MM.1S (cell line): ENCODE measurements around the gene SUSD4.

Experiments
- DNase-seq: peaks from one replicate; pipeline ENCODE4 v3.0.0-alpha.2; 2015
- H2AFZ ChIP-seq: fragments of 300-600 bp; sonication (generic); 2 replicates; pipeline ENCODE4 v1.6.0; 2016; ENCODE audit warnings: antibody characterized with exemption, low read length
- H3F3A ChIP-seq: fragments of 300-600 bp; sonication (generic); 2 replicates; pipeline ENCODE4 v1.6.1; 2016; ENCODE audit warnings: mild to moderate bottlenecking, antibody characterized with exemption, low read length, moderate library complexity, mixed read lengths; ENCODE audit not compliant: insufficient read depth
- H3K27ac ChIP-seq: fragments of 300-600 bp; sonication (generic); 2 replicates; pipeline ENCODE4 v1.5.1; 2016; ENCODE audit warnings: mild to moderate bottlenecking, low read length
- H3K27me3 ChIP-seq: fragments of 300-600 bp; sonication (generic); replicated peaks from 2 replicates; pipeline ENCODE4 v1.6.0; 2016; ENCODE audit warnings: low read length; ENCODE audit not compliant: insufficient read depth
- H3K36me3 ChIP-seq: fragments of 300-600 bp; sonication (generic); replicated peaks from 2 replicates; pipeline ENCODE4 v1.6.1; 2016; ENCODE audit warnings: mild to moderate bottlenecking, low read length, mixed read lengths; ENCODE audit not compliant: insufficient read depth
- H3K4me1 ChIP-seq: fragments of 300-600 bp; sonication (generic); 2 replicates; pipeline ENCODE4 v1.6.1; 2016; ENCODE audit warnings: low read length, mixed read lengths
- H3K4me2 ChIP-seq: fragments of 300-600 bp; sonication (generic); 2 replicates; pipeline ENCODE4 v1.6.0; 2016; ENCODE audit warnings: low read depth, low read length
- H3K4me3 ChIP-seq: fragments of 300-600 bp; sonication (generic); 2 replicates; pipeline ENCODE4 v1.5.1; 2016; ENCODE audit warnings: low read length, mixed read lengths
- H3K79me2 ChIP-seq: fragments of 300-600 bp; sonication (generic); 2 replicates; pipeline ENCODE4 v1.6.1; 2016; ENCODE audit warnings: mixed run types, low read length, mixed read lengths
- H3K9ac ChIP-seq: fragments of 300-600 bp; sonication (generic); 2 replicates; pipeline ENCODE4 v1.6.1; 2016; ENCODE audit warnings: low read length, mixed read lengths
- H3K9me2 ChIP-seq: fragments of 300-600 bp; sonication (generic); replicated peaks from 2 replicates; pipeline ENCODE4 v1.6.1; 2016; ENCODE audit warnings: mild to moderate bottlenecking, low read length, mixed read lengths; ENCODE audit not compliant: insufficient read depth
- H3K9me3 ChIP-seq: fragments of 300-600 bp; sonication (generic); replicated peaks from 2 replicates; pipeline ENCODE4 v1.6.1; 2016; ENCODE audit warnings: mild to moderate bottlenecking, low read length, mixed read lengths; ENCODE audit not compliant: insufficient read depth
- H4K20me1 ChIP-seq: fragments of 300-600 bp; sonication (generic); 2 replicates; pipeline ENCODE4 v1.6.1; 2016; ENCODE audit warnings: mild to moderate bottlenecking, low read length, moderate library complexity, mixed read lengths; ENCODE audit not compliant: insufficient read depth
- CTCF ChIP-seq: fragments of 300-600 bp; sonication (generic); IDR thresholded peaks from 2 replicates; pipeline ENCODE4 v1.5.1; 2016; ENCODE audit warnings: antibody characterized with exemption, low read length, mixed read lengths
- EZH2 ChIP-seq: fragments of 300-600 bp; sonication (generic); optimal IDR thresholded peaks from 2 replicates; pipeline ENCODE3; 2017; ENCODE audit warnings: low read depth, mild to moderate bottlenecking, antibody characterized with exemption, low read length, mixed read lengths
- EZH2phosphoT487 ChIP-seq: fragments of 300-600 bp; sonication (generic); IDR thresholded peaks from 2 replicates; pipeline ENCODE4 v1.6.1; 2018; ENCODE audit warnings: antibody characterized with exemption, low read length

The SUSD4 gene

GRCh38 chr1:223244366-223245103 is 119.4 kb downstream of the SUSD4 start:
- no peak for DNase-seq

GRCh38 chr1:223243441-223244050 is 120.4 kb downstream of the SUSD4 start:
- Histone ChIP-seq H2AFZ (no peak overlapping the region), H3K4me1 (peaks cover 9% of the 10 kb centered on the region), H3F3A (peaks cover 8% of the 10 kb centered on the region), H4K20me1 (no peaks in the 10 kb centered on the region), H3K27me3 (no peaks in the 10 kb centered on the region), H3K36me3 (no peaks in the 10 kb centered on the region), H3K4me2 (no peak overlapping the region), H3K79me2 (no peaks in the 10 kb centered on the region), H3K9me2 (no peaks in the 10 kb centered on the region), H3K4me3 (no peak overlapping the region), H3K9me3 (no peaks in the 10 kb centered on the region), H3K9ac (no peak overlapping the region), H3K27ac (no peak overlapping the region)
- no peak for TF ChIP-seq CTCF
- TF ChIP-seq EZH2, result no peak
- TF ChIP-seq EZH2phosphoT487, result no peak
- no peak for DNase-seq

More at GRCh38 chr1:223244366-223245103, 119.4 kb downstream of the SUSD4 start:
- no peaks in the 10 kb centered on the region for H3K9me2 ChIP-seq
- no peak overlapping the region for H3K4me2 ChIP-seq
- peaks cover 1% of the 10 kb centered on the region; the same call in 1 of the 2 replicates for H3K27me3 ChIP-seq
- no peaks in the 10 kb centered on the region for H3K9me3 ChIP-seq
- H3K36me3 ChIP-seq, result no peaks in the 10 kb centered on the region
- no peak overlapping the region for H3K4me3 ChIP-seq
- H4K20me1 ChIP-seq, result no peaks in the 10 kb centered on the region
- TF ChIP-seq EZH2phosphoT487 (no peak), CTCF (no peak; the same call in 1 of the 2 replicates), EZH2 (no peak)
- H3K9ac ChIP-seq, result no peak overlapping the region
- H3K27ac ChIP-seq, result no peak overlapping the region
- no peaks in the 10 kb centered on the region for H3K79me2 ChIP-seq
- H3F3A ChIP-seq, result peaks cover 17% of the 10 kb centered on the region
- no peak overlapping the region for H2AFZ ChIP-seq
- peaks cover 17% of the 10 kb centered on the region for H3K4me1 ChIP-seq

- H3K9me2 ChIP-seq, result no peaks in the 10 kb centered on the region
- H3K4me3 ChIP-seq, result no peak overlapping the region
- no peaks in the 10 kb centered on the region for H3K36me3 ChIP-seq
- peaks cover 2% of the 10 kb centered on the region for H3F3A ChIP-seq
- no peaks in the 10 kb centered on the region for H3K9me3 ChIP-seq
- H3K79me2 ChIP-seq, result no peaks in the 10 kb centered on the region
- H3K27me3 ChIP-seq, result no peaks in the 10 kb centered on the region
- H3K9ac ChIP-seq, result no peak overlapping the region
- no peak for TF ChIP-seq CTCF
- no peak for TF ChIP-seq EZH2phosphoT487
- TF ChIP-seq EZH2, result no peak
- H4K20me1 ChIP-seq, result no peaks in the 10 kb centered on the region
- DNase-seq, result no peak
- H3K4me2 ChIP-seq, result no peak overlapping the region
- H2AFZ ChIP-seq, result no peak overlapping the region
- peaks cover 4% of the 10 kb centered on the region for H3K4me1 ChIP-seq
- H3K27ac ChIP-seq, result no peak overlapping the region
These were observed 121.0 kb downstream of the SUSD4 start for GRCh38 chr1:223242971-223243370.
